Epithelial cell of esophagus (primary cell): Measurements from ENCODE around the gene ING5.
"Not testable (repeated sequence)": the region's sequence is repeated elsewhere in the genome, so short reads cannot be mapped to it uniquely, and the experiment has no call there.

Source experiments
- DNase-seq: peaks from one replicate; pipeline ENCODE4 v3.0.0; 2010; ENCODE audit warnings: low read depth
- H3K4me3 ChIP-seq: 2 replicates; pipeline ENCODE4 v1.5.1; 2011; ENCODE audit warnings: mild to moderate bottlenecking, low read length, control low read depth
- TF ChIP-seq, protein P1 (sequence below): IDR thresholded peaks from 2 replicates; pipeline ENCODE4 v1.5.1; 2011; ENCODE audit warnings: low read depth, mild to moderate bottlenecking, low read length, control low read depth, inconsistent platforms; ENCODE audit not compliant: insufficient read depth; ENCODE audit errors: missing control alignments

The ING5 gene

DNA sequence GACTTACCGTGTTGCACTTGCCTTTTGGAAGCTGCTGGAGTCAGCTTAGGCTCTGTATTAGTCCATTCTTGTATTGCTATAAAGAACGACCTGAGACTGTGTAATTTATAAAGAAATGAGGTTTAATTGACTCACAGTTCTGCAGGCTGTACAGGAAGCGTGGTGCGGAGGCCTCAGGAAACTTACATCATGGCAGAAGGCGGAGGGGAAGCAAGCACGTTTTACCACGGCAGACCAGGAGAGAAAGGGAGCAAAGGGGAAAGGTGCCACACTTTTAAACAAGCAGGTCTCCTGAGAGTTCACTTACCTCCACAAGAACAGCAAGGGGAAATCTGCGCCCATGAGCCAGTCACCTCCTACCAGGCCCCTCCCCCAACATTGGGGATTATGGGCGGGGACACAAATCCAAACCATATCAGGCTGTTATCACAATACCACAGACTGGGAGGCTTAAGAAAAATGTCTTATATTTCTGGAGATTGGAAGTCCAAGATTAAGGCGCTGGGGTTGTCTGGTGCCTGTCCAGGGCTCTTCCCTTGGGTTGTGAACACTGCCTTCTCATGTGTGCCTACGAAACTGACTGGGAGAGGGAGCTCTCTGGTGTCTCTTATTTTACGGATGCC, 28.9 kb downstream of the ING5 start:
- TF ChIP-seq, protein P1, sequence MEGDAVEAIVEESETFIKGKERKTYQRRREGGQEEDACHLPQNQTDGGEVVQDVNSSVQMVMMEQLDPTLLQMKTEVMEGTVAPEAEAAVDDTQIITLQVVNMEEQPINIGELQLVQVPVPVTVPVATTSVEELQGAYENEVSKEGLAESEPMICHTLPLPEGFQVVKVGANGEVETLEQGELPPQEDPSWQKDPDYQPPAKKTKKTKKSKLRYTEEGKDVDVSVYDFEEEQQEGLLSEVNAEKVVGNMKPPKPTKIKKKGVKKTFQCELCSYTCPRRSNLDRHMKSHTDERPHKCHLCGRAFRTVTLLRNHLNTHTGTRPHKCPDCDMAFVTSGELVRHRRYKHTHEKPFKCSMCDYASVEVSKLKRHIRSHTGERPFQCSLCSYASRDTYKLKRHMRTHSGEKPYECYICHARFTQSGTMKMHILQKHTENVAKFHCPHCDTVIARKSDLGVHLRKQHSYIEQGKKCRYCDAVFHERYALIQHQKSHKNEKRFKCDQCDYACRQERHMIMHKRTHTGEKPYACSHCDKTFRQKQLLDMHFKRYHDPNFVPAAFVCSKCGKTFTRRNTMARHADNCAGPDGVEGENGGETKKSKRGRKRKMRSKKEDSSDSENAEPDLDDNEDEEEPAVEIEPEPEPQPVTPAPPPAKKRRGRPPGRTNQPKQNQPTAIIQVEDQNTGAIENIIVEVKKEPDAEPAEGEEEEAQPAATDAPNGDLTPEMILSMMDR = no peak
- no peak overlapping the region for H3K4me3 ChIP-seq
- DNase-seq = no peak

DNA sequence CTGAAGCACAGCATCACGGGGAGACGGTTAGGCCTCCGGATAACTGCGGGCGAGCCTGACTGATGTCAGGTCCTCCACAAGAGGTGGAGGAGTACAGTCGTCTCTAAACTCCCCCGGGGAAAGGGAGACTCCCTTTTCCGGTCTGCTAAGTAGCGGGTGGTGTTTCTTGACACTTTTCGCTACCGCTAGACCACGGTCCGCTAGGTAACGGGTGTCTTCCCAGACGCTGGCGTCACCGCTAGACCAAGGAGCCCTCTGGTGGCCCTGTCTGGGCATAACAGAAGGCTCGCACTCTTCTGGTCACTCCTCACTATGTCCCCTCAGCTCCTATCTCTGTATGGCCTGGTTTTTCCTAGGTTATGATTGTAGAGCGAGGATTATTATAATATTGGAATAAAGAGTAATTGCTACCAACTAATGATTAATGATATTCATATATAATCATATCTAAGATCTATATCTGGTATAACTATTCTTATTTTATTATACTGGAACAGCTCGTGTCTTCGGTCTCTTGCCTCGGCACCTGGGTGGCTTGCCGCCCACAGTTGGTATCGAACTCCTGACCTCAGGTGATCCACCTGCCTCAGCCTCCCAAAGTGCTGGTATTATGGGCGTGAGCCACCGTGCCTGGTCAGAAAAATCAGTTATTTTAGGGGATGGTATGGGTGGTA, 30.8 kb downstream of the ING5 start:
- TF ChIP-seq, protein P1 = peak; percentile 33
- peak; percentile 25 for DNase-seq
- H3K4me3 ChIP-seq = not testable (repeated sequence)

DNA sequence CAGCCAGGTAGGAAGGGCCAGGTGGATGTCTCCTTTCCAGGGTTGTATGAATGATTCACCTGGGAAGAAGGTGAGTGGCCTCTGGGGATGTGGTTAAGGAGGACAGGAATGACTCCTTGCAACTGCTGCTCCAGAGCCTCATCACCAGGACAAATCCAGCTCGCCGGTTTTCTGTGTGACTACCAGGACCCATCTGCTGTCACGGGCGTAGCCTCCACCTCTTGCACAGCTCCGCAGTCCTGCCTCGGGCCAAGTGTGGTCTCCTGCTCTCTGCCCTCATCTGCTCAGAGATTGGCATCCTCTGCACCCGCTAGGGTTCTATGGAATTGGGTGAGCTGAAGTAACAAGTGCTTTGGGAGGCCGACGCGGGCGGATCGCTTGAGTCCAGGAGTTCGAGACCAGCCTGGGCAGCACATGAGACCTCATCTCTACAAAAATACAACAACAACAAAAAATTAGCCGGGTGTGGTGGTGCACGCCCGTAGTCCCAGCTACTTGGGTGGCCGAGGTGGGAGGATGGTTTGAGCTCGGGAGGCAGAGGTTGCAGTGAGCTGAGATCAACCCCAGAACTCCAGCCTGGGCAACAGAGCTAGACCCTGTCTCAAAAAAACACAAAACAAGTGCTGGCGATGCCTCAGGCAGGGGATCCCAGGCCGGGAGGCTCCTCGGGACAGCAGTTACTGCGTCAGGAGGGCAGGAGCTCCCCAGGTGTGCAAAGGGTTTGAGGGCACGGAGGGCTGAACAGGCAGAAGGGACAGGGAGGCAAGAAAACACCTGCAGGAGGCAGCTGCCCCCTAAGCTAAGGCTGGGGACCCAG, 31.8 kb downstream of the ING5 start:
- peak overlapping the region; percentile 34 for H3K4me3 ChIP-seq
- peak; percentile 76 for DNase-seq
- TF ChIP-seq, protein P1 = peak; percentile 3

DNA sequence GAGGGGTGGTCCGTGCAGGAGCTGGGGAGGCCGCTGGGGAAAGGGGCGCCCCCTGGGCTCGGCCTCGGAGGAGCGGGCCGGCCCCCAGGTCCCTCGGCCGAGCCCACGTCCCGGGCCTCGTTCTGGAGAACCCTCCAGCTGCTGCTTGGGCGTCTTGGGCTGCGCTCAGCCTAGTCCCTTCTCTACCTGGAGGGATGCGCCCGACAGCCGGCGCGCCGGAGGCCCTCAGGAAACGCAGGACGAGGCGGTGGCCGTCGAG, 32.3 kb downstream of the ING5 start:
- DNase-seq = no peak
- TF ChIP-seq, protein P1 = no peak

DNA sequence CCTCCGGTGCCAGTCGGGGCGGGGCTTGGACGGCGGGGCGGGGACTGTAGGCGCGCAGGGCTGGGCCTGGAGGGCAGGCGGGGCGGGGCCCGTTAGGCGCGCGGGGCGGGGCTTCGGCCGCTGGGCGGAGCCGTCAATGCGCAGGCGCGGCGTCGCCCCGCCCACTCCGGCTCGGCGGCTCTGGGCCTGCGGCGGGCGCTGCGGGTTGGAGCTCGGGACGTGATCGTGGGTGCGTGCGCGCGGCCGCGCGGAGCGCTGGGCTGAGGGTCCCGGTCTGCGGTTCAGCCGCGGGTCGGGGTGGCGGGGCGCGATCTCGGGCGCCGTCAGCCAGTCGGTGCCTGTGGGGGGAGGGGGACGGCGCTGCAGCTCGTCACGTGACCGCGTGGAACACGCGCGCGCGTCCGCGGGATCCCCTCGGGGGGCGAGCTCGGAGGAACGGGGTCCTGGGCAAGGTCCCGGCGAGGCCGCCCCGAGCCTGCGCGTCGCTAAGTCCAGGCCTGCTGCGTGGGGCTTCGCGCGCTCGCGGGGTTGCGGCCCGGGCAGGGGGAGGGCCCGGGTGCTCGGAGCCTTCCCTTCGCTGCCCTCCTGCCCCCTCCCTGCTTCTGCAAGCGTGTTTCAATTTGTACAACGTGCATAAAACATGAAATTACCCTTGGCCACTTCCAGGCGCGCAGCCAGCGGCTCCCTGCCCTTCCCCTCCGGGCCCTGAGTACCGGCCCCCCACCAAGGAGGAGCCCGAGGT, 32.8 kb downstream of the ING5 start, which contains the start of gene D2HGDH:
Gene D2HGDH (plus strand): TSS at position 164 of the 742 bp plus-strand sequence. CDS start 595 bp downstream, outside the sequence.
- DNase-seq = peak; percentile 87

More for the DNA sequence above, 32.3 kb downstream of the ING5 start:
- peak overlapping the region; percentile 34 for H3K4me3 ChIP-seq

DNA sequence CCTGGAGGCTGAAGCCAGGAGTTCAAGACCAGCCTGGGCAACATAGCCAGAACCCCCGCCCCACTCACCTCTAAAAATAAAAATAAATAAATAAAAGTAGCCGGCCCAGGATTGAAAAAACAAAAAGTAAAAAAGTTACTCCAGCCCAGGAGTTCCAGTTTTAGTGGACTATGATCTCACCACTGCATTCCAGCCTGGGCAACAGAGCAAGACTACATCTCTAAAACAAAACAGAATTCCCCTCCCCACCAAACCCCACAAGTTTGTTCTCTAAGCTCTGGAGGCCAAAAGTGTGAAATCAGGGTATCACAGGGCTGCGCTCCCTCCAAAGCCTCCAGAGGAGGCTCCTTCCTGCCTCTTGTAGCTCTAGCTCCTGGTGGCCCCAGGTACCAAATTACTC, 34.3 kb downstream of the ING5 start:
- TF ChIP-seq, protein P1 = no peak
- DNase-seq = no peak
- no peak overlapping the region for H3K4me3 ChIP-seq

More for the DNA sequence above, 32.8 kb downstream of the ING5 start, which contains the start of gene D2HGDH:
- H3K4me3 ChIP-seq = peak within 1 kb of the TSS; percentile 69
- TF ChIP-seq, protein P1 = no peak
